Lung (tissue), 16 donors: ENCODE measurements around the gene SLC38A5. TPM values are rescaled to one million over a fixed set of nuclear protein-coding genes. Genes with fewer than 3 reads are reported as not detected.
"Not testable (repeated sequence)": the region's sequence is repeated elsewhere in the genome, so short reads cannot be mapped to it uniquely, and the experiment has no call there.

Experiments
- ATAC-seq: fragments of 200-7000 bp; cut with Tn5 transposase; one replicate; pipeline ENCODE4 v1.9.1; 2020; ENCODE audit warnings: moderate number of reproducible peaks; ENCODE audit not compliant: insufficient read depth, low FRiP score
- DNase-seq, 3 donors: peaks; one replicate each; pipeline ENCODE4 v3.0.0-alpha.2; 2013 to 2017
- H3K27ac ChIP-seq, 2 donors: one replicate each; pipeline ENCODE4 v1.5.1; 2013; ENCODE audit warnings: mild to moderate bottlenecking in 2 of 2, moderate library complexity in 2 of 2, control low read depth in 1 of 2, inconsistent platforms in 1 of 2, low read depth in 1 of 2, low read length in 1 of 2
- H3K27me3 ChIP-seq, 3 donors: one replicate each; pipeline ENCODE4 v1.5.1; 2013; ENCODE audit warnings: low read length in 2 of 3; ENCODE audit not compliant: control insufficient read depth in 3 of 3, insufficient read depth in 3 of 3
- H3K36me3 ChIP-seq, 4 donors: one replicate each; pipeline ENCODE4 v1.5.1; 2013; ENCODE audit warnings: low read length in 4 of 4, mild to moderate bottlenecking in 1 of 4, moderate library complexity in 1 of 4; ENCODE audit not compliant: control insufficient read depth in 4 of 4, insufficient read depth in 4 of 4
- H3K4me1 ChIP-seq, 5 donors: one replicate each; pipeline ENCODE4 v1.5.1; 2013; ENCODE audit warnings: low read length in 5 of 5, mild to moderate bottlenecking in 2 of 5, moderate library complexity in 1 of 5; ENCODE audit not compliant: control insufficient read depth in 5 of 5, insufficient read depth in 5 of 5
- H3K4me3 ChIP-seq: one replicate; pipeline ENCODE4 v1.5.1; 2013; ENCODE audit warnings: mild to moderate bottlenecking, control low read depth, moderate library complexity
- H3K9ac ChIP-seq, 2 donors: one replicate each; pipeline ENCODE4 v1.5.1; 2013; ENCODE audit warnings: low read length in 2 of 2, control low read depth in 1 of 2; ENCODE audit not compliant: insufficient read depth in 1 of 2
- H3K9me3 ChIP-seq, 4 donors: one replicate each; pipeline ENCODE4 v1.5.1; 2013; ENCODE audit warnings: low read length in 3 of 4, mild to moderate bottlenecking in 1 of 4, moderate library complexity in 1 of 4; ENCODE audit not compliant: control insufficient read depth in 4 of 4, insufficient read depth in 3 of 4
- WGBS, 2 donors: extraction: QIAGEN DNeasy Blood & Tissue Kit; methylation state at CpG; one replicate each; pipeline ENCODE4 v1.1.7; 2013; 5-methylcytosine and 5-hydroxymethylcytosine counted together
- long read RNA-seq, 5 donors: transcript quantifications; one replicate each; lab custom pipeline, GENCODE V29; 2026
- polyA plus RNA-seq, 2 donors: library from polyadenylated mRNA; stranded (reverse); fragments of 200-250 nt; gene quantifications; one replicate each; pipeline ENCODE4 v1.2.1, GENCODE V29; 2013
- total RNA-seq, 2 donors: library from RNA; depleted of rRNA in 1 of 2; stranded (reverse); fragments of >200 nt in 1 of 2; gene quantifications; one replicate each; pipeline ENCODE4 v1.2.1, GENCODE V29; 2014 to 2021
- TF ChIP-seq, protein P1 (sequence below): IDR thresholded peaks from 2 replicates; pipeline ENCODE4 v1.5.1; 2012; ENCODE audit warnings: mild to moderate bottlenecking; ENCODE audit errors: control extremely low read depth, extremely low read depth
- donor health status: control.
- donor health status: control.
- donor health status: Bipolar disorder and iron deficiency.
- donor health status: healthy.
- donor health status: DM: yes; HTN: yes; CAD: no.

Gene SLC38A5
- total RNA-seq (10 to 100 TPM; 15.2 to 65.3 TPM), polyA plus RNA-seq (10 to 100 TPM; 30.7 to 80.9 TPM)
- long read RNA-seq, donor 1, partial matches to known transcripts: 0 of 8 reads
- long read RNA-seq, donor 1, other reads (novel, unspliced or antisense): 0 of 8 reads
- long read RNA-seq, donor 2: 0 reads
- long read RNA-seq, donor 3, partial matches to known transcripts: 0 of 2 reads
- long read RNA-seq, donor 3, other reads (novel, unspliced or antisense): 0 of 2 reads
- long read RNA-seq, donor 4: 0 reads
- long read RNA-seq, donor 5, partial matches to known transcripts: 0 of 2 reads
- long read RNA-seq, donor 5, other reads (novel, unspliced or antisense): 0 of 2 reads

DNA sequence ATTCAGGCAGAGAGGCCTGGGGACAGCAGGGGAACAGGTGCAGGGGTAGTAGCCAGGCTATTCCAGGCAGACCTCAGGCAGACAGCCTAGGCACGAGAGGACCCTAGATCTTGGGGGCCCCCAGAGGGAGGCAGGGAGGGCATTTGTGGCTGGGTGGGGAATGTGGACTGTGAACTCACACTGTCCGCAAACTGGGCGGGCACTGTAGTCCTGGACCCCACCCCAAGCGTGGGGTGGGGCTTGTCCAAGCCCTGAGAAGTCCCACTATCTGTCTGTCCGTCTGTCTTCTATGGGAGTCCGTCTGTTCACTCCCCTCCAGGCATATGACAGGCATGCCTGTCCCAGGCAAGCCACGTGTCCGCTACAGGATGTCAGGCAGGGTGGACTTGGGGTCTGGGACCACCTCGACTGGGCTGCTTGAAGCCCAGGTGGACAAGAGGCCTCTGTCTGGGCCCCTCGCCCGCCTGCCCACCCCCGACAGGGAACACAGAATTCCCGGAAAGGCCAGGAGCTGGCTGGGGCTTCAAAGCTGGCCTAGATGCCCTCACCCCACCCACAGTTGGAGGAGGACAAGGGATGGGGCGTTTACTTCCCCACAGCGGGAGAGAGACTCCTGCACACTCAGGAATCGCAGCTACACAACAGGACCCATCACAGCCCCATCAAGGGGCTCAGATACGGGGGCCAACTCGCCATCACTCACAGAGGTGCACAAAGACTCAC, at the start of gene SLC38A5:
TSS of gene SLC38A5 (minus strand) at position 151 of the 723 bp plus-strand sequence. CDS start 2,336 bp downstream, outside the sequence.
- H3K27ac ChIP-seq: no peak within 1 kb of the TSS
- DNase-seq (no peak), ATAC-seq (no peak)
- no peaks in the 10 kb centered on the region for H3K36me3 ChIP-seq
- 74 to 92% methylated on average over 14 to 18 of the region's 18 CpGs for WGBS, 2 donors
- peaks cover 0 to 2% (median 0%) of the 10 kb centered on the region in 4 donors for H3K9me3 ChIP-seq
- peaks cover 0 to 6% (median 0%) of the 10 kb centered on the region in 5 donors for H3K4me1 ChIP-seq
- no peaks in the 10 kb centered on the region for H3K27me3 ChIP-seq
- peak within 1 kb of the TSS; percentile 11 to 14 for H3K9ac ChIP-seq
- H3K4me3 ChIP-seq: no peak within 1 kb of the TSS
- TF ChIP-seq, protein P1, sequence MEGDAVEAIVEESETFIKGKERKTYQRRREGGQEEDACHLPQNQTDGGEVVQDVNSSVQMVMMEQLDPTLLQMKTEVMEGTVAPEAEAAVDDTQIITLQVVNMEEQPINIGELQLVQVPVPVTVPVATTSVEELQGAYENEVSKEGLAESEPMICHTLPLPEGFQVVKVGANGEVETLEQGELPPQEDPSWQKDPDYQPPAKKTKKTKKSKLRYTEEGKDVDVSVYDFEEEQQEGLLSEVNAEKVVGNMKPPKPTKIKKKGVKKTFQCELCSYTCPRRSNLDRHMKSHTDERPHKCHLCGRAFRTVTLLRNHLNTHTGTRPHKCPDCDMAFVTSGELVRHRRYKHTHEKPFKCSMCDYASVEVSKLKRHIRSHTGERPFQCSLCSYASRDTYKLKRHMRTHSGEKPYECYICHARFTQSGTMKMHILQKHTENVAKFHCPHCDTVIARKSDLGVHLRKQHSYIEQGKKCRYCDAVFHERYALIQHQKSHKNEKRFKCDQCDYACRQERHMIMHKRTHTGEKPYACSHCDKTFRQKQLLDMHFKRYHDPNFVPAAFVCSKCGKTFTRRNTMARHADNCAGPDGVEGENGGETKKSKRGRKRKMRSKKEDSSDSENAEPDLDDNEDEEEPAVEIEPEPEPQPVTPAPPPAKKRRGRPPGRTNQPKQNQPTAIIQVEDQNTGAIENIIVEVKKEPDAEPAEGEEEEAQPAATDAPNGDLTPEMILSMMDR: no peak

DNA sequence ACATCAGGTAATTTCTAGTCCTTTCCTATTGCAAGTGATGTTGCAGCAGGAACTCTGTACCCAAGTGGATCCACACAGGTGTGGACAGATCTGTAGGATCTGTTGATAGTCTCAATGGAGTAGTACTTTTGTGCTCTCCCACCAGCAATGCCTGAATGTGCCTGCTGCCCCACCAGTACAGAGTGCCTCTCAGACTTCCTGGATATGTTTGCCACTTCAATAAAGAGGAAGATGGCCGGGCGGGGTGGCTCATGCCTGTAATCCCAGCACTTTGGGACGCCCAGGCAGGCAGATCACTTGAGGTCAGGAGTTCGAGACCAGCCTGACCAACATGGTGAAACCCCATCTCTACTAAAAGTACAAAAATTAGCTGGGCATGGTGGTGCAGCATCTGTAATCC, 49.4 kb upstream of the SLC38A5 start:
- not testable (repeated sequence) for H3K4me3 ChIP-seq, H3K9ac ChIP-seq, H3K4me1 ChIP-seq, H3K27ac ChIP-seq, H3K9me3 ChIP-seq, H3K36me3 ChIP-seq, H3K27me3 ChIP-seq, ATAC-seq, DNase-seq
- WGBS, 2 donors: 45 to 58% methylated on average over 4 of the region's 4 CpGs

DNA sequence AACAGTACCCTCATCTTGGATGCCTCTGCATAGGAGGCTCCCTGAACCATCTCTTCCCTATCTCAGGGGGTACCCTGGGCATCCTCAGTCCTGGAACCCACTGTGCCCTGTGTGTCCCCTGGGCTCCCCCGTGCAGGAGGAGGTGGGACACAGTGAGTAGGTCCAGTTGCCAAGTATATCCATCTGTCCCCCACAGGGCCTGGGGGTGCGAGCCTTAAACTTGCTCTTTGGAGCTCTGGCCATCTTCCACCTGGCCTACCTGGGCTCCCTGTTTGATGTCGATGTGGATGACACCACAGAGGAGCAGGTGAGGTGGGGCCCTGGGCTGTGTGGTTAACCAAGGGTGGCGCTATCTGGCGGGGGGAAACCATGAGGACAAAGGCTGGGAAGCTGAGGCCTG, 46.9 kb upstream of the SLC38A5 start:
- Histone ChIP-seq H3K27me3 (no peaks in the 10 kb centered on the region), H3K27ac (peak overlapping the region in 1 of 2 donors; percentile 63), H3K36me3 (peaks cover 0 to 5% (median 0%) of the 10 kb centered on the region in 4 donors), H3K4me3 (no peak overlapping the region), H3K9ac (no peak overlapping the region), H3K9me3 (peaks cover 0 to 7% (median 0%) of the 10 kb centered on the region in 4 donors), H3K4me1 (no peaks in the 10 kb centered on the region)
- TF ChIP-seq, protein P1: no peak
- DNase-seq: no peak
- WGBS, 2 donors: 67 to 76% methylated on average over 5 of the region's 5 CpGs
- ATAC-seq: no peak

DNA sequence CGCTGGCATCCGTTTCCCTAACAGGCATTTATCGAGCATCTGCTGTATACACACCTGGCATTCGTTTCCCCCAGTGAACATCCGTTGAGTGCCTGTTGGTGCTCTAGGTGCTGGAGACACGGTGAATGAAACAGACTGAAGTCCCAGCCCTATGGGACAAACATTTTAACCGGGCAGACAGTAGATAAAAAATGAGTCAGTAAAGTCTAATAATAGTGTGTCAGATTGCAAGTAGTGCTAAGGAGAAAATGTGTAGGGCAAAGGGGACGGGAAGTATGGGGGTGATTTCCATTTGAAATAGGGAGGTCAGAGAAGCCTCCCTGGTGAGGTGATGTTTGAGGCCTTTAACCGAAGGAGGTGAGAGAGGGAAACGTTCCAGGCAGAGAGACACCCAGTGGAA, 46.2 kb upstream of the SLC38A5 start:
- Histone ChIP-seq H3K27ac (peak overlapping the region in 1 of 2 donors; percentile 63), H3K9me3 (peaks cover 0 to 2% (median 0%) of the 10 kb centered on the region in 4 donors), H3K4me3 (no peak overlapping the region), H3K36me3 (peaks cover 0 to 5% (median 0%) of the 10 kb centered on the region in 4 donors), H3K27me3 (no peaks in the 10 kb centered on the region), H3K4me1 (no peaks in the 10 kb centered on the region), H3K9ac (no peak overlapping the region)
- no peak for DNase-seq
- TF ChIP-seq, protein P1: no peak
- WGBS, 2 donors: 80 to 90% methylated on average over 10 of the region's 10 CpGs
- ATAC-seq: no peak
